Astrocyte (in vitro differentiated cells and primary cell): ENCODE results near the gene CFAP298. TPM values are rescaled to one million over a fixed set of nuclear protein-coding genes. Genes with fewer than 3 reads are reported as not detected.

Experiments
- DNase-seq: peaks from one replicate; pipeline ENCODE4 v3.0.0-alpha.2; 2010; ENCODE audit warnings: low read depth
- FAIRE-seq: peaks from 2 replicates; lab custom pipeline; 2011; peaks lifted over from hg19 to GRCh38; lab: Jason Lieb, UNC
- H2AFZ ChIP-seq: 2 replicates; pipeline ENCODE4 v1.6.0; 2012; ENCODE audit warnings: low read depth, low read length, inconsistent platforms
- H3K27ac ChIP-seq: 2 replicates; pipeline ENCODE4 v1.5.1; 2011; ENCODE audit warnings: low read depth, low read length, inconsistent platforms
- H3K27me3 ChIP-seq: 2 replicates; pipeline ENCODE4 v1.6.0; 2011; ENCODE audit warnings: low read length, inconsistent platforms; ENCODE audit not compliant: insufficient read depth
- H3K36me3 ChIP-seq: 2 replicates; pipeline ENCODE4 v1.5.1; 2011; ENCODE audit warnings: low read length, inconsistent platforms; ENCODE audit not compliant: insufficient read depth
- H3K4me1 ChIP-seq: 2 replicates; pipeline ENCODE4 v1.5.1; 2011; ENCODE audit warnings: low read length, inconsistent platforms; ENCODE audit not compliant: insufficient read depth
- H3K4me2 ChIP-seq: 2 replicates; pipeline ENCODE4 v1.6.0; 2012; ENCODE audit warnings: low read length, inconsistent platforms
- H3K4me3 ChIP-seq: 2 replicates; pipeline ENCODE4 v1.5.1; 2011; ENCODE audit warnings: low read depth, mild to moderate bottlenecking, low read length, inconsistent platforms; ENCODE audit not compliant: insufficient read depth
- H3K79me2 ChIP-seq: 2 replicates; pipeline ENCODE4 v1.6.0; 2012; ENCODE audit warnings: mild to moderate bottlenecking, low read length, inconsistent platforms; ENCODE audit not compliant: insufficient read depth
- H3K9ac ChIP-seq: 2 replicates; pipeline ENCODE4 v1.6.0; 2012; ENCODE audit warnings: mild to moderate bottlenecking, low read length, inconsistent platforms
- H3K9me3 ChIP-seq: 2 replicates; pipeline ENCODE4 v1.5.1; 2012; ENCODE audit warnings: low read depth, mild to moderate bottlenecking, low read length, inconsistent platforms; ENCODE audit not compliant: insufficient read depth
- H4K20me1 ChIP-seq: 2 replicates; pipeline ENCODE4 v1.6.0; 2012; ENCODE audit warnings: low read length, inconsistent platforms; ENCODE audit not compliant: insufficient read depth
- H3K27ac Mint-ChIP-seq: one replicate; pipeline ENCODE4 v1.8.0; 2021; ENCODE audit warnings: mild to moderate bottlenecking, mixed read lengths; ENCODE audit not compliant: unreplicated experiment
- H3K27me3 Mint-ChIP-seq: one replicate; pipeline ENCODE4 v1.8.0; 2021; ENCODE audit warnings: low read depth, mixed read lengths; ENCODE audit not compliant: unreplicated experiment
- H3K36me3 Mint-ChIP-seq: one replicate; pipeline ENCODE4 v1.8.0; 2021; ENCODE audit warnings: low read depth, mixed read lengths; ENCODE audit not compliant: unreplicated experiment
- H3K4me1 Mint-ChIP-seq: one replicate; pipeline ENCODE4 v1.8.0; 2021; ENCODE audit warnings: low read depth, mixed read lengths; ENCODE audit not compliant: unreplicated experiment
- H3K4me3 Mint-ChIP-seq: one replicate; pipeline ENCODE4 v1.8.0; 2021; ENCODE audit warnings: mild to moderate bottlenecking, moderate library complexity, mixed read lengths; ENCODE audit not compliant: unreplicated experiment
- H3K9me3 Mint-ChIP-seq: one replicate; pipeline ENCODE4 v1.8.0; 2021; ENCODE audit warnings: mild to moderate bottlenecking, mixed read lengths; ENCODE audit not compliant: unreplicated experiment
- EZH2 ChIP-seq: IDR thresholded peaks from 2 replicates; pipeline ENCODE4 v1.6.1; 2012; ENCODE audit warnings: mild to moderate bottlenecking, low read length, inconsistent platforms; ENCODE audit not compliant: insufficient read depth
- total RNA-seq: library from RNA; stranded (reverse); gene quantifications from 2 replicates; pipeline ENCODE4 v1.2.1, GENCODE V29; 2021
- TF ChIP-seq, protein P1 (sequence below): IDR thresholded peaks from 2 replicates; pipeline ENCODE4 v1.5.1; 2011; ENCODE audit warnings: low read depth, mild to moderate bottlenecking, inconsistent platforms, low read length, moderate library complexity; ENCODE audit not compliant: insufficient read depth

Gene CFAP298
- total RNA-seq, 1 donor from 2014 or later: 28.7 TPM

- H3K4me3 ChIP-seq: no peak overlapping the region
- Mint-ChIP-seq H3K36me3 (no peaks in the 10 kb centered on the region), H3K9me3 (peaks cover 10% of the 10 kb centered on the region), H3K27me3 (peaks cover 2% of the 10 kb centered on the region), H3K4me1 (peaks cover 2% of the 10 kb centered on the region), H3K4me3 (no peak overlapping the region), H3K27ac (no peak overlapping the region)
- H3K4me1 ChIP-seq: peaks cover 7% of the 10 kb centered on the region
- no peak overlapping the region for H3K9ac ChIP-seq
- no peak overlapping the region for H3K4me2 ChIP-seq
- TF ChIP-seq, protein P1, sequence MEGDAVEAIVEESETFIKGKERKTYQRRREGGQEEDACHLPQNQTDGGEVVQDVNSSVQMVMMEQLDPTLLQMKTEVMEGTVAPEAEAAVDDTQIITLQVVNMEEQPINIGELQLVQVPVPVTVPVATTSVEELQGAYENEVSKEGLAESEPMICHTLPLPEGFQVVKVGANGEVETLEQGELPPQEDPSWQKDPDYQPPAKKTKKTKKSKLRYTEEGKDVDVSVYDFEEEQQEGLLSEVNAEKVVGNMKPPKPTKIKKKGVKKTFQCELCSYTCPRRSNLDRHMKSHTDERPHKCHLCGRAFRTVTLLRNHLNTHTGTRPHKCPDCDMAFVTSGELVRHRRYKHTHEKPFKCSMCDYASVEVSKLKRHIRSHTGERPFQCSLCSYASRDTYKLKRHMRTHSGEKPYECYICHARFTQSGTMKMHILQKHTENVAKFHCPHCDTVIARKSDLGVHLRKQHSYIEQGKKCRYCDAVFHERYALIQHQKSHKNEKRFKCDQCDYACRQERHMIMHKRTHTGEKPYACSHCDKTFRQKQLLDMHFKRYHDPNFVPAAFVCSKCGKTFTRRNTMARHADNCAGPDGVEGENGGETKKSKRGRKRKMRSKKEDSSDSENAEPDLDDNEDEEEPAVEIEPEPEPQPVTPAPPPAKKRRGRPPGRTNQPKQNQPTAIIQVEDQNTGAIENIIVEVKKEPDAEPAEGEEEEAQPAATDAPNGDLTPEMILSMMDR: no peak
- no peak for TF ChIP-seq EZH2
- no peaks in the 10 kb centered on the region for H3K36me3 ChIP-seq
- no peak overlapping the region for H3K27ac ChIP-seq
- H3K27me3 ChIP-seq: no peaks in the 10 kb centered on the region
- DNase-seq (no peak), FAIRE-seq (no peak)
- no peaks in the 10 kb centered on the region for H3K9me3 ChIP-seq
- no peaks in the 10 kb centered on the region for H4K20me1 ChIP-seq
- H2AFZ ChIP-seq: no peak overlapping the region
- no peaks in the 10 kb centered on the region for H3K79me2 ChIP-seq
These were observed 45.3 kb downstream of the CFAP298 start for GRCh38 chr21:32566741-32567389.

DNA sequence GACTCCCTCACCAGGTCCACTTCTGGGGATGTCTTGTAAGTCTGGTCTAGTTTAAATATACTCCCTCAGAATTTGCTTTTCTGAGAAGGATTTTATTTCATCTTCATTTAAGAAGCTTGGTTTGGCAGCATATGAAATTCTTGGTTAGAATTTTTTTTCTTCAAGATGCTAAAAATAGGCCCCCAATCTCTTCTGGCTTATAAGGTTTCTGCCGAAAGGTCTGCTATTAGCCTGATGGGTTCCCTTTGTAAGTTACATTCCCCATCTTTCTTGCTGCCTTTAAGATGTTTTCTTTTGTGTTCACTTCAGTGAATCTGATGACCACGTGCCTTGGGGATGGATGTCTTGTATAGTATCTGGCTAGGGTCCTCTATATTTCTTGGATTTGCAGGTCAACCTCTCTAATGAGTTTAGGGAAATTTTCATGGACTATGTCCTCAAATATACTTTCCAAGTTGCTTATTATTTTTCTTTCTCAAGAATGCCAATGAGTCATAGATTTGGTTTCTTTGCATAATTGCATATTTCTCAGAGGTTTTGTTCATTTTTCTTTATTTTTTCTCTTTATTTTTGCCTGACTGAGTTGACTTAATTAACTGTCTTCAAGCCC, 46.2 kb downstream of the CFAP298 start:
- Histone ChIP-seq H3K27me3 (no peaks in the 10 kb centered on the region), H3K79me2 (no peaks in the 10 kb centered on the region), H3K4me1 (peaks cover 7% of the 10 kb centered on the region), H3K9ac (no peak overlapping the region), H3K4me3 (no peak overlapping the region), H3K36me3 (no peaks in the 10 kb centered on the region), H2AFZ (no peak overlapping the region), H3K9me3 (no peaks in the 10 kb centered on the region), H4K20me1 (no peaks in the 10 kb centered on the region), H3K4me2 (no peak overlapping the region), H3K27ac (no peak overlapping the region)
- DNase-seq (peak; percentile 76), FAIRE-seq (no peak)
- TF ChIP-seq EZH2: no peak
- TF ChIP-seq, protein P1: no peak
- Mint-ChIP-seq H3K4me3 (no peak overlapping the region), H3K27me3 (peaks cover 2% of the 10 kb centered on the region), H3K36me3 (no peaks in the 10 kb centered on the region), H3K9me3 (peaks cover 10% of the 10 kb centered on the region), H3K27ac (no peak overlapping the region), H3K4me1 (peaks cover 2% of the 10 kb centered on the region)

GRCh38 chr21:32562915-32563314, 49.3 kb downstream of the CFAP298 start:
- H3K27ac Mint-ChIP-seq: no peak overlapping the region
- FAIRE-seq (no peak), DNase-seq (no peak)
- H3K36me3 ChIP-seq: no peaks in the 10 kb centered on the region
- peaks cover 10% of the 10 kb centered on the region for H3K9me3 Mint-ChIP-seq
- peaks cover 3% of the 10 kb centered on the region for H3K4me1 ChIP-seq
- no peak overlapping the region for H3K9ac ChIP-seq
- no peaks in the 10 kb centered on the region for H4K20me1 ChIP-seq
- TF ChIP-seq, protein P1: no peak
- no peak for TF ChIP-seq EZH2
- no peak overlapping the region for H3K4me2 ChIP-seq
- no peaks in the 10 kb centered on the region for H3K27me3 ChIP-seq
- no peaks in the 10 kb centered on the region for H3K4me1 Mint-ChIP-seq
- H3K36me3 Mint-ChIP-seq: no peaks in the 10 kb centered on the region
- no peak overlapping the region for H3K27ac ChIP-seq
- H3K4me3 Mint-ChIP-seq: no peak overlapping the region
- H3K79me2 ChIP-seq: no peaks in the 10 kb centered on the region
- no peak overlapping the region for H3K4me3 ChIP-seq
- H2AFZ ChIP-seq: no peak overlapping the region
- H3K27me3 Mint-ChIP-seq: peaks cover 2% of the 10 kb centered on the region
- no peaks in the 10 kb centered on the region for H3K9me3 ChIP-seq
